ENCODE measurements around the gene SYCE1L. TPM values are rescaled to one million over a fixed set of nuclear protein-coding genes. Genes with fewer than 3 reads are reported as not detected.
A peak's percentile ranks its signal among the peaks of the same experiment; 100 is the strongest.

The SYCE1L gene
- total RNA-seq, 1 experiment from 2014 or later: 6.2 TPM

- ChIA-PET POLR2A (ENCODE audit: unreplicated experiment) (interaction anchor here (0.6 kb wide), 2 partner anchors 16 to 25 kb away, joined by 4 to 5 read pairs; no protein-coding TSS in a partner anchor), CTCF (no interaction called here)
- H3F3A ChIP-seq (ENCODE audit: insufficient read depth, low read depth): peaks cover 3% of the 10 kb centered on the region; the same call in 1 of the 2 replicates
- no peaks in the 10 kb centered on the region for H3K36me3 ChIP-seq (ENCODE audit: low read depth)
- TF ChIP-seq CTCF (conservative IDR thresholded peaks at IDR 0.05): no peak
- TF ChIP-seq EZH2 (IDR thresholded peaks at IDR 0.05; ENCODE audit: low read depth): no peak
- H4K20me1 ChIP-seq (ENCODE audit: insufficient read depth): no peaks in the 10 kb centered on the region
- intact Hi-C loops (cut with micrococcal nuclease; ENCODE audit: unreplicated experiment): loop anchor here (2.0 kb wide), 1 partner anchor 22 kb away; no protein-coding TSS in a partner anchor
- peaks cover 6% of the 10 kb centered on the region for H3K4me1 ChIP-seq (replicated peaks; ENCODE audit: insufficient read depth)
- peak; percentile 93 to 97 for DNase-seq
- no peaks in the 10 kb centered on the region for H3K9me2 ChIP-seq (ENCODE audit: insufficient read depth)
- H3K4me2 ChIP-seq: peak within 1 kb of the TSS; percentile 93
- BruUV-seq (replicated peaks): no TSS peak
- no peaks in the 10 kb centered on the region for H3K9me3 ChIP-seq (ENCODE audit: insufficient read depth, low read depth)
- no peaks in the 10 kb centered on the region for H3K27me3 ChIP-seq (ENCODE audit: insufficient read depth, low read depth)
- peak within 1 kb of the TSS; percentile 91 for H3K27ac ChIP-seq
- peak within 1 kb of the TSS; percentile 87 for H3K4me3 ChIP-seq
- peaks cover 26% of the 10 kb centered on the region for H3K79me2 ChIP-seq (ENCODE audit: low read depth)
- peak within 1 kb of the TSS; percentile 97 for H2AFZ ChIP-seq
Observed at GRCh38 chr16:77190478-77191258, 8.5 kb upstream of the SYCE1L start, which contains the start of gene MON1B. Gene MON1B, plus strand, starts transcription at chr16:77191190. Its CDS starts 296 bp downstream, at chr16:77191486.

- H3K4me2 ChIP-seq: peak overlapping the region; percentile 93
- peaks cover 26% of the 10 kb centered on the region for H3K79me2 ChIP-seq (ENCODE audit: low read depth)
- no peaks in the 10 kb centered on the region for H3K27me3 ChIP-seq (ENCODE audit: insufficient read depth, low read depth)
- H3K9me3 ChIP-seq (ENCODE audit: insufficient read depth, low read depth): no peaks in the 10 kb centered on the region
- H3K9me2 ChIP-seq (ENCODE audit: insufficient read depth): no peaks in the 10 kb centered on the region
- no peaks in the 10 kb centered on the region for H3K36me3 ChIP-seq (ENCODE audit: low read depth)
- intact Hi-C loops (cut with micrococcal nuclease; ENCODE audit: unreplicated experiment): loop anchor here (2.0 kb wide), 1 partner anchor 21 kb away; no protein-coding TSS in a partner anchor
- BruUV-seq (replicated peaks): TSS peak; percentile 90
- ChIA-PET POLR2A (ENCODE audit: unreplicated experiment) (interaction anchor here (0.6 kb wide), 1 partner anchor 15 kb away, joined by 5 read pairs; no protein-coding TSS in a partner anchor), CTCF (no interaction called here)
- DNase-seq: peak; percentile 7 to 43
- peak overlapping the region; percentile 87 for H3K4me3 ChIP-seq
- peaks cover 3% of the 10 kb centered on the region; the same call in 1 of the 2 replicates for H3F3A ChIP-seq (ENCODE audit: insufficient read depth, low read depth)
- no peaks in the 10 kb centered on the region for H4K20me1 ChIP-seq (ENCODE audit: insufficient read depth)
- H3K4me1 ChIP-seq (replicated peaks; ENCODE audit: insufficient read depth): peaks cover 6% of the 10 kb centered on the region
- H3K27ac ChIP-seq: peak overlapping the region; percentile 91
- TF ChIP-seq EZH2 (IDR thresholded peaks at IDR 0.05; ENCODE audit: low read depth): no peak
- no peak for TF ChIP-seq CTCF (conservative IDR thresholded peaks at IDR 0.05)
- peak overlapping the region; percentile 95 for H2AFZ ChIP-seq
Observed at GRCh38 chr16:77191259-77191969, 7.8 kb upstream of the SYCE1L start.

GRCh38 chr16:77193377-77193776 lies 5.8 kb upstream of the SYCE1L start:
- intact Hi-C loops (cut with micrococcal nuclease; ENCODE audit: unreplicated experiment): no loop called here
- CTCF ChIA-PET: no interaction called here
- BruUV-seq (replicated peaks): no TSS peak

More at GRCh38 chr16:77193377-77193776, 5.8 kb upstream of the SYCE1L start:
- H3K4me3 ChIP-seq: no peak overlapping the region
- H3K9me3 ChIP-seq (ENCODE audit: insufficient read depth, low read depth): no peaks in the 10 kb centered on the region
- no peaks in the 10 kb centered on the region for H3K27me3 ChIP-seq (ENCODE audit: insufficient read depth, low read depth)
- H3K79me2 ChIP-seq (ENCODE audit: low read depth): peaks cover 26% of the 10 kb centered on the region
- no peaks in the 10 kb centered on the region for H4K20me1 ChIP-seq (ENCODE audit: insufficient read depth)
- no peaks in the 10 kb centered on the region for H3K36me3 ChIP-seq (ENCODE audit: low read depth)
- POLR2A ChIA-PET (ENCODE audit: unreplicated experiment): no interaction called here
- peaks cover 6% of the 10 kb centered on the region for H3K4me1 ChIP-seq (replicated peaks; ENCODE audit: insufficient read depth)
- no peak overlapping the region for H2AFZ ChIP-seq
- DNase-seq: no peak
- no peaks in the 10 kb centered on the region for H3K9me2 ChIP-seq (ENCODE audit: insufficient read depth)
- TF ChIP-seq CTCF (conservative IDR thresholded peaks at IDR 0.05): no peak
- no peak for TF ChIP-seq EZH2 (IDR thresholded peaks at IDR 0.05; ENCODE audit: low read depth)
- H3K4me2 ChIP-seq: no peak overlapping the region
- peaks cover 3% of the 10 kb centered on the region; the same call in 1 of the 2 replicates for H3F3A ChIP-seq (ENCODE audit: insufficient read depth, low read depth)
- no peak overlapping the region for H3K27ac ChIP-seq

Data from PC-9 (cell line).